BE2C (cell line): Measurements from ENCODE around the gene SDF4.
A peak's percentile ranks its signal among the peaks of the same experiment; 100 is the strongest.

ENCODE experiments used
- DNase-seq: peaks from one replicate; pipeline ENCODE4 v3.0.0-alpha.2; 2020
- H3K27me3 ChIP-seq: fragments of 250-450 bp; sonication (Bioruptor Pico); 2 replicates; pipeline ENCODE4 v1.5.1; 2020; ENCODE audit warnings: mild to moderate bottlenecking
- H3K36me3 ChIP-seq: fragments of 250-450 bp; sonication (Bioruptor Pico); 2 replicates; pipeline ENCODE4 v1.5.1; 2020; ENCODE audit warnings: mild to moderate bottlenecking
- H3K4me1 ChIP-seq: fragments of 250-450 bp; sonication (Bioruptor Pico); 2 replicates; pipeline ENCODE4 v1.5.1; 2020
- H3K4me3 ChIP-seq: 2 replicates; pipeline ENCODE4 v1.5.1; 2011; ENCODE audit warnings: low read depth, low read length
- H3K9me3 ChIP-seq: fragments of 250-450 bp; sonication (Bioruptor Pico); 2 replicates; pipeline ENCODE4 v1.5.1; 2020
- TF ChIP-seq, protein P1 (sequence below): IDR thresholded peaks from 2 replicates; pipeline ENCODE4 v1.5.1; 2012; ENCODE audit warnings: mild to moderate bottlenecking, low read depth, low read length

SDF4 gene

DNA sequence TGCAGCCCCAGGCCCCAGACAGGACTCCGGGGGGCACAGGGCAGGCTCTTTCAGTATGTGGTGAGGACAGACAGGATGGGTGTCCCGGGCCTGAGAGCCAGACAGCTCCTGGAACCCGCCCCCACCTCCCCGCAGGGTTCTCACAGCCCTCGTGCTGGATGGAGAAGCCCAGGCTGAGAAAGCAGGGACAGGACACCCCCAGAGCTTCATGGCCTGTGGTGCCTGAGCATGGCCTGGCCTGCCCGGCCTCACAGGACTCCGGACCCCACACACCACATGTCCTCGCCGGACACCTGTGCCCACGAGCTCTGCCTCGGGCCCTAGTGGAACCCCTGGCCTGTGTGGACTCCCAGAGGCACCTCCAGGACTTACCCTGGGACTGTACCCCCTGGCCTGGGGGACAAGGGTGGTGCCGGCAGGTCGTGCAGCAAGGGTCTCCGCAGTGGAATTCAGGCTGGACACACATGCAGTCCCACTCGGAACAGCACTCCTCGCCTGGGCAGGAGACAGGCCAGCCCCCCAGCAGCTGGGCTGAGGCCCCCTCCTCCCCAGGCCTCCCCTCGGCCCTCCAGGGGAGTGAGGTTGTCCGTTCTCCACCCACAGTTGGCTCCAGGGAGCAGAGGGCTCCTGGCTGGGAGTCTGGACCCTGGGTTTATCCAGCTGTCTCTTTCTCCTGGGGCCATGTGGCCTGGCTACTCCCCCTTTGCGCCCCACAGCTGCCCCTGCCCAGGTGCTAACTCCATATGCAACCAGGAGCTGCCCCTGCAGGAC lies 26.6 kb downstream of the SDF4 start:
- Histone ChIP-seq H3K36me3 (no peaks in the 10 kb centered on the region), H3K27me3 (peaks cover 33% of the 10 kb centered on the region), H3K9me3 (no peaks in the 10 kb centered on the region), H3K4me3 (no peak overlapping the region), H3K4me1 (no peaks in the 10 kb centered on the region)
- peak; percentile 8 for DNase-seq
- TF ChIP-seq, protein P1, sequence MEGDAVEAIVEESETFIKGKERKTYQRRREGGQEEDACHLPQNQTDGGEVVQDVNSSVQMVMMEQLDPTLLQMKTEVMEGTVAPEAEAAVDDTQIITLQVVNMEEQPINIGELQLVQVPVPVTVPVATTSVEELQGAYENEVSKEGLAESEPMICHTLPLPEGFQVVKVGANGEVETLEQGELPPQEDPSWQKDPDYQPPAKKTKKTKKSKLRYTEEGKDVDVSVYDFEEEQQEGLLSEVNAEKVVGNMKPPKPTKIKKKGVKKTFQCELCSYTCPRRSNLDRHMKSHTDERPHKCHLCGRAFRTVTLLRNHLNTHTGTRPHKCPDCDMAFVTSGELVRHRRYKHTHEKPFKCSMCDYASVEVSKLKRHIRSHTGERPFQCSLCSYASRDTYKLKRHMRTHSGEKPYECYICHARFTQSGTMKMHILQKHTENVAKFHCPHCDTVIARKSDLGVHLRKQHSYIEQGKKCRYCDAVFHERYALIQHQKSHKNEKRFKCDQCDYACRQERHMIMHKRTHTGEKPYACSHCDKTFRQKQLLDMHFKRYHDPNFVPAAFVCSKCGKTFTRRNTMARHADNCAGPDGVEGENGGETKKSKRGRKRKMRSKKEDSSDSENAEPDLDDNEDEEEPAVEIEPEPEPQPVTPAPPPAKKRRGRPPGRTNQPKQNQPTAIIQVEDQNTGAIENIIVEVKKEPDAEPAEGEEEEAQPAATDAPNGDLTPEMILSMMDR = no peak

DNA sequence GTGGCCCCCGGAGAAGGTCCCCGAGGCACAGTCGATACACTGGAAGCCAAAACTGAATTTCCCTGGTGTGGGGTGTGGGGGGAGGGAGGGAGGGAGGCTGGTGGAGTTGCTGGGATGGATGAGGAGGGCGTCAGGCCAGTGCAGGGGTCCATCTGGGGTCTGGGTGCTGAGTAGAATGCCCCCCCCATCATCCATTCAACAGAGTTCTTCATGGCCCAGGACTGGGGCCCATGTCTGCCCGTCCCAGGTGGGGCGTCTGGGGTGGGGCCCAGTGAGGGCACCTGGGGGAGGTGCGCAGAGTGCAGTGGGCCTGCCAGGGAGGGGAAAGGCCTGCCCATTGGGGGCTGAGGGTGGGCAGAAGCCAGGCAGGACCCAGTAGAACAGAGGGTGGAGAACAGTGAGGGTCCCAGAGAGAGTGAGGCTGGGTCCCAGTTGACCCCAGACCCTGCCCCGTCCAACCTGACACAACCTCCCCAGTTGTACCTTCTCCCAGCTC lies 27.3 kb downstream of the SDF4 start:
- TF ChIP-seq, protein P1 = no peak
- Histone ChIP-seq H3K9me3 (no peaks in the 10 kb centered on the region), H3K36me3 (no peaks in the 10 kb centered on the region), H3K4me1 (no peaks in the 10 kb centered on the region), H3K4me3 (no peak overlapping the region), H3K27me3 (peaks cover 40% of the 10 kb centered on the region)
- DNase-seq = no peak

DNA sequence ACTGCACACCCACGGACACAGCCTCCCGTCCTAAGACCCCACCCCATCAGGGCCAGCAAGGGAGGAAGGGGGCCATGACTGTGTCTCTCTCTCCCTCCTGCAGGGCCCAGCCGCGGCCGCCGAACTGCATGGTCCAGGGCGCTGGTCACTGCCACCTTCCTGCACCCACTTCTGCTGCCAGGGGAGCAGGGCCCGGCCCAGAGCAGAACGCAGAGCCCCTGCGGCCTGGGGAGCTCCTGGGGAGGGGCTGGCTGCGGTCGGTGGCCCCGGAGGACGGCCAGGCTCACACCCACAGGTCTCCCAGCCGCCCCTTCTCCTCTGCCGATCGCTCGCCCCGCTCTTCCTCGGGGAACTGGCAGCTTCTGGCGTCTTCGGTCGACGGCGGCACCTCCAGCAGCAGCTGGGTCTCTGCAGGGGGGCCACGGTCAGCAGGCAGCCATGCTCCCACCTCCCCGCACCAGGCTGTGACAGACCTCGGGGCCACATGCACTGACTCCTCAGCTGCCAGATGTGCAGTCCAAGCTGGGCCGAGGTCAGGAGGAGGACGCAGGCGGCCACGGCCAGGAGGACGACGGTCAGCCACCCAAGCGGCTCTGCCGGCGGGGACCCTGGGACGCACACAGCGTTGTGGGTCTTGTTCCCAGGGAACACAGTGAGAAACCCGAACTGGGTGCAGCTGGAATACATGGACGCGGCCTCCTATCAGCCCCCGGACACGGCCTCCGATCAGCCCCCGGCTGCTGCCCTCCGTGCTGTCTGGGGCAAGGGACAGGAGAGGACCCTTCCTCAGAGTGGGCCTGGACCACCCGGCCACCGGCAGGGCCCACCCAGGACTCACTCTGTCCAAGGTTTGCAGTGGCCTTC lies 28.0 kb downstream of the SDF4 start:
- H3K9me3 ChIP-seq = no peaks in the 10 kb centered on the region
- peak; percentile 9 for DNase-seq
- H3K36me3 ChIP-seq = no peaks in the 10 kb centered on the region
- H3K4me3 ChIP-seq = no peak overlapping the region
- peaks cover 41% of the 10 kb centered on the region for H3K27me3 ChIP-seq
- H3K4me1 ChIP-seq = no peaks in the 10 kb centered on the region
- TF ChIP-seq, protein P1 = no peak

GRCh38 chr1:1202831-1203560 lies 28.8 kb downstream of the SDF4 start:
- Histone ChIP-seq H3K4me1 (no peaks in the 10 kb centered on the region), H3K27me3 (peaks cover 41% of the 10 kb centered on the region)
- TF ChIP-seq, protein P1 = no peak

GRCh38 chr1:1200876-1201810 lies 30.7 kb downstream of the SDF4 start:
- TF ChIP-seq, protein P1 = no peak
- H3K9me3 ChIP-seq = no peaks in the 10 kb centered on the region
- H3K36me3 ChIP-seq = no peaks in the 10 kb centered on the region
- no peak overlapping the region for H3K4me3 ChIP-seq
- DNase-seq = peak; percentile 23
- H3K27me3 ChIP-seq = peaks cover 27% of the 10 kb centered on the region
- no peaks in the 10 kb centered on the region for H3K4me1 ChIP-seq

More at GRCh38 chr1:1202831-1203560, 28.8 kb downstream of the SDF4 start:
- DNase-seq = peak; percentile 12
- H3K4me3 ChIP-seq = no peak overlapping the region
- no peaks in the 10 kb centered on the region for H3K36me3 ChIP-seq
- no peaks in the 10 kb centered on the region for H3K9me3 ChIP-seq
